Esophagus (tissue), 2 donors: ENCODE data around the gene BEAN1. TPM values are rescaled to one million over a fixed set of nuclear protein-coding genes. Genes with fewer than 3 reads are reported as not detected.
"Not testable (repeated sequence)": the region's sequence is repeated elsewhere in the genome, so short reads cannot be mapped to it uniquely, and the experiment has no call there.

ENCODE experiments used
- H3K27ac ChIP-seq, 2 donors: one replicate each; pipeline ENCODE4 v1.5.1; 2013; ENCODE audit warnings: low read depth in 2 of 2, mild to moderate bottlenecking in 2 of 2, inconsistent platforms in 1 of 2, low read length in 1 of 2, moderate library complexity in 1 of 2
- H3K27me3 ChIP-seq, 2 donors: one replicate each; pipeline ENCODE4 v1.6.1; 2013; ENCODE audit warnings: low read length in 2 of 2, control low read depth in 1 of 2, mild to moderate bottlenecking in 1 of 2; ENCODE audit not compliant: insufficient read depth in 2 of 2, control insufficient read depth in 1 of 2
- H3K36me3 ChIP-seq, 2 donors: one replicate each; pipeline ENCODE4 v1.6.1; 2013; ENCODE audit warnings: low read length in 1 of 2; ENCODE audit not compliant: control insufficient read depth in 2 of 2, insufficient read depth in 2 of 2
- H3K4me1 ChIP-seq, 2 donors: one replicate each; pipeline ENCODE4 v1.6.1; 2013; ENCODE audit warnings: low read length in 1 of 2; ENCODE audit not compliant: control insufficient read depth in 2 of 2, insufficient read depth in 2 of 2
- H3K4me3 ChIP-seq, 2 donors: one replicate each; pipeline ENCODE4 v1.5.1; 2013; ENCODE audit warnings: low read length in 2 of 2, mild to moderate bottlenecking in 2 of 2, low read depth in 1 of 2, moderate library complexity in 1 of 2
- H3K9me3 ChIP-seq, 2 donors: one replicate each; pipeline ENCODE4 v1.6.1; 2013; ENCODE audit warnings: mild to moderate bottlenecking in 2 of 2, low read depth in 1 of 2, low read length in 1 of 2, moderate library complexity in 1 of 2; ENCODE audit not compliant: control insufficient read depth in 2 of 2, insufficient read depth in 1 of 2
- WGBS, 2 donors: extraction: QIAGEN DNeasy Blood & Tissue Kit; methylation state at CpG; one replicate each; pipeline ENCODE4 v1.1.7; 2013; 5-methylcytosine and 5-hydroxymethylcytosine counted together
- polyA plus RNA-seq, 2 donors: library from polyadenylated mRNA; stranded (reverse); fragments of 200-250 nt; gene quantifications; one replicate each; pipeline ENCODE4 v1.2.3, GENCODE V29; 2013
- donor health status: healthy with polysubstance abuse.
- donor health status: Bipolar disorder and iron deficiency.

BEAN1 gene
- polyA plus RNA-seq, 2 donors: 0.40 to 0.73 TPM

DNA sequence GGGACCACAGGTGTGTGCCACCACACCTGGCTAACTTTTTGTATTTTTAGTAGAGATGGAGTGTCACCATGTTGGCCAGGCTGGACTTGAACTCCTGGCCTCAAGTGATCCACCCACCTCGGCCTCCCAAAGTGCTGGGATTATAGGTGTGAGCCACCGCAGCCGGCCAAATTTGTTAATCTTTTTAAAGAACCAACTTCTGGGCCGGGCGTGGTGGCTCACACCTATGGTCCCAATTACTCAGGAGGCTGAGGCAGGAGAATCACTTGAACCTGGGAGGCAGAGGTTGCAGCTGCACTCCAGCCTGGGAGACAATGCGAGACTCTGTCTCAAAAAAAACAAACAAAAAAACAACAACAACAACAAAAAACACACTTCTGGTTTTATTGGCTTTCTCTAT is 38.9 kb downstream of the BEAN1 start:
- 89 to 91% methylated on average over 6 of the region's 6 CpGs for WGBS, 2 donors
- not testable (repeated sequence) for H3K36me3 ChIP-seq, H3K27me3 ChIP-seq, H3K4me3 ChIP-seq, H3K4me1 ChIP-seq, H3K9me3 ChIP-seq, H3K27ac ChIP-seq

DNA sequence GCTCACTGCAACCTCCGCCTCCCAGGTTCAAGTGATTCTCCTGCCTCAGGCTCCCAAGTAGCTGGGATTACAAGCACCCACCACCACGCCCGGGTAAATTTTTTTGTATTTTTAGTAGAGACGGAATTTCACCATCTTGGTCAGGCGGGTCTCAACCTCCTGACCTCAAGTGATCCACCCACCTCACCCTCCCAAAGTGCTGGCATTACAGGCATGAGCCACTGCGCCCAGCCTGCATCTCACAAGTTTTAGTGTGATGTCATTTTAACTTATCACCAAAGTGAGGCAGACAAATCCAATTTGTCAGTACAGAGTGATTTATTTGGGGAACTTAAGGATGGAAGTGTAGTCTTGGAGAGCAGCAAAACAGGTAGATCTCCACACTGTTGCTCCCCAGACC is 39.5 kb downstream of the BEAN1 start:
- not testable (repeated sequence) for H3K9me3 ChIP-seq, H3K27ac ChIP-seq, H3K36me3 ChIP-seq, H3K4me1 ChIP-seq, H3K4me3 ChIP-seq, H3K27me3 ChIP-seq
- 91 to 94% methylated on average over 6 of the region's 6 CpGs for WGBS, 2 donors

DNA sequence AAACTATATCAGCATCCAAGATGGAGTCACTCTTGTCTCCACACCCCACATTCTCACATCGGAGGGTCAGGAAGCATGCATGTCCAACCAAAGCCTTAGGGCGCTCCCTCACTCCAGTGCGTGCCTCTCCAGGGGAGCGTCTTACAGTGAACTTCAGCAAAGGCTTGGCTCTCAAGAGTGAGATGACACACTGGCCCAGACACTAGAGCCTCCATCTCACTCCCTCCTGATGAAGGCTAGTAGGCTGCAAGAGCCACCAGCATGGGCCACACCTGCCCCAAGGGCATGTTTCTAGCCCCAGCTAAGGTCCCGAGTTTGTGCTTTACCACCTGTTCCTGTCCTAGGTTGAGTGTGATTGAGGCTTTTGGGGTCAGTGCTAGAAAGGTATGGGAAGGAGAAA is 40.5 kb downstream of the BEAN1 start:
- Histone ChIP-seq H3K4me3 (no peak overlapping the region), H3K27ac (no peak overlapping the region), H3K9me3 (no peaks in the 10 kb centered on the region), H3K27me3 (no peaks in the 10 kb centered on the region), H3K4me1 (no peaks in the 10 kb centered on the region), H3K36me3 (no peaks in the 10 kb centered on the region)
- 92 to 93% methylated on average over 5 of the region's 5 CpGs for WGBS, 2 donors

GRCh38 chr16:66468321-66468965 is 41.3 kb downstream of the BEAN1 start:
- 84 to 90% methylated on average over 11 of the region's 11 CpGs for WGBS, 2 donors
- H3K27ac ChIP-seq: no peak overlapping the region

DNA sequence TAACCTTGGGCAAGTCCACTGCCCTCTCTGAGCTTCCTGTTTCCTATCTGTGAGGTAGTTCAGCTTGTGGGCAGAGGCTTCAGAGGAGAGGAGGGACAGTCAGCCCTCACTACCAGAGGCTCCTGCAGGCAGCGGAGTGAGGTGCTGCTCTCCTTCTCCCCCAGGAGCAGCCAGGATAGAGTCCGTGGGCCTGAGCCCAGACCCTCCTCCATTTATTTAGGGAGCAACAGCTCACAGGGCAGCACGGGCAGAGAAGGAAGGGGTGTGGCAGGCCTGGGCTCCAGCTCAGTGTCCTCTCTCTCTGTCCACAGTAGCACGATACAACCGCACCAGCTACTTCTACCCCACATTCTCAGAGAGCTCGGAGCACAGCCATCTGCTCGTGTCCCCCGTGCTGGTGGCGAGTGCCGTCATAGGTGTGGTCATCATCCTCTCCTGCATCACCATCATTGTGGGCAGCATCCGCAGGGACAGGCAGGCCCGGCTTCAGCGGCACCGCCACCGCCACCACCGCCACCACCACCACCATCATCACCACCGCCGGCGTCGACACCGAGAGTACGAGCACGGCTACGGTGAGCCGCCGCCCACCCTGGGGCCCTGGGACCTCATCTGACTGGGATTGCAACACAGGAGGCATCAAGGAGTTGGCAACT is 42.3 kb downstream of the BEAN1 start:
- Histone ChIP-seq H3K27ac (no peak overlapping the region), H3K36me3 (no peaks in the 10 kb centered on the region), H3K4me3 (no peak overlapping the region), H3K27me3 (no peaks in the 10 kb centered on the region), H3K9me3 (no peaks in the 10 kb centered on the region), H3K4me1 (no peaks in the 10 kb centered on the region)
- WGBS, 2 donors: 94% methylated on average over 26 of the region's 26 CpGs

More at GRCh38 chr16:66468321-66468965, 41.3 kb downstream of the BEAN1 start:
- Histone ChIP-seq H3K36me3 (no peaks in the 10 kb centered on the region), H3K4me1 (no peaks in the 10 kb centered on the region), H3K27me3 (no peaks in the 10 kb centered on the region), H3K9me3 (no peaks in the 10 kb centered on the region), H3K4me3 (no peak overlapping the region)

DNA sequence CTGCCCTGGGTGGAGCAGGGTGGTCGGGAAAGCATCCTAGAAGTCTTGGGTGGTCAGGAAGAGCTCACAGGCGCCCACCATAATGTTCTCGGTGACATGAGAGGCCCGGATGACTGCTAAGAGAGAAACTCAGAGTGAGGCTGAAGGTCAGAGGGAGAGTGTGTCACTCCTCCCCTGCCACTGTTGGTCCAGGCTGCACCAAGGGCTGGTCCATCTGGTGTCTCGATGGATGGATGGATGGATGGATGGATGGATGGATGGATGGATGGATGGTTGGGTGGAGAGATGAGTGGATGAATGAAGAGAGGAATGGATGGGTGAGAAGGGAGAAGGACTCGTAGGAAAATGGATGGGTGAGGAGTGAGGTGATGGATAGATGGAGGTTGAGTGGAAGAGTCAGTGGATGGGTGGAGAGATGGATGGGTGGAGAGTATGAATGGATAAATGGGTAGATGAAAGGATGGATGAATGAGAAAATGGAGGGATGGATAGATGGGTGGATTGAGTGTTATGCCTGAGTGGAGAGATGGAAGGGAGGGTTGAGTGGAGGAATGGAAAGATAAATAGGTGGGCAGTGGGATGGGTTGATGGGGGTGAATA is 43.0 kb downstream of the BEAN1 start:
- no peaks in the 10 kb centered on the region for H3K9me3 ChIP-seq
- no peak overlapping the region for H3K4me3 ChIP-seq
- H3K36me3 ChIP-seq: no peaks in the 10 kb centered on the region
- H3K27me3 ChIP-seq: no peaks in the 10 kb centered on the region
- H3K27ac ChIP-seq: no peak overlapping the region
- WGBS, 2 donors: 81 to 91% methylated on average over 6 of the region's 6 CpGs
- no peaks in the 10 kb centered on the region for H3K4me1 ChIP-seq

DNA sequence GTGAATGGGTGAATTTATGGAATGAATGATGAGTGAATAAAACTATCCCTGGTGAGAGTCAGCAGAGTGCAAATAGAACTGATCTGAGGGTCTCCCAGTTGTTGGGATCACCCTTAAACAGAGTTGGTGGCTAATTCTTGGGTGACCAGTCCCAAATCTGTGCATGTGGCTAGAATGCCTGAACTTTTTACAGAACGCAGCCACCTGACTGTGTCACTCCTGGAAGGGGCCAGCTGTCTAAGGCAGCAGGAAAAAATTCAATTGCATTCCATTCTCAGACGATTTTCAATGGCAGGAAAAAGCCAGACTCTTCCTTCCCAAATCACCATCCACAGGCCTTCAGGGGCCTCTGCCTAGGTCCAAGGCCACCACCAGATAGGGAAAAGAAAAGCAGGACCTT is 43.5 kb downstream of the BEAN1 start:
- H3K27ac ChIP-seq: no peak overlapping the region
- no peaks in the 10 kb centered on the region for H3K4me1 ChIP-seq
- H3K27me3 ChIP-seq: no peaks in the 10 kb centered on the region
- H3K9me3 ChIP-seq: no peaks in the 10 kb centered on the region
- WGBS, 2 donors: 47 to 48% methylated on average over 2 of the region's 2 CpGs
- no peaks in the 10 kb centered on the region for H3K36me3 ChIP-seq
- H3K4me3 ChIP-seq: no peak overlapping the region

DNA sequence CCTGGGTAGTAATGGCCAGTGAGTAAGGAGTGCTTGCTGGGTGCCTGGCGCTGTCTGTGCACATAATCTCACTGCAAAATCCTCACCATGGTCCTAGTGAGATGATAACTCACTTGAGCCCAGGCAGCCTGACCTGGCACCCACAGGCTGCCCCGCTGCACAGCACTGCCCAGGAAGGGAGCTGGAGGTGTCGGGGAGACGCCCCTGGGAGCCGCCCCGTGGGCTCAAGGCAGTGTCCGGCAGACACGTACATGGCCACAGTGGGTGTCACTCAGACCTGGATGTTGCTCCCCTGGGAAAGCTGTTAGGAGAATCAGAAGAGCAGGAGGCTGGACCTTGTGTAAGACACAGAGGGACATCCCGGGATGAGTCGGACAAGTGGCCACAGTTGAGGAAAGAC is 44.2 kb downstream of the BEAN1 start:
- H3K27me3 ChIP-seq: no peaks in the 10 kb centered on the region
- no peaks in the 10 kb centered on the region for H3K36me3 ChIP-seq
- 94 to 95% methylated on average over 10 of the region's 10 CpGs for WGBS, 2 donors
- H3K4me1 ChIP-seq: no peaks in the 10 kb centered on the region
- H3K27ac ChIP-seq: no peak overlapping the region
- H3K4me3 ChIP-seq: no peak overlapping the region
- H3K9me3 ChIP-seq: no peaks in the 10 kb centered on the region

DNA sequence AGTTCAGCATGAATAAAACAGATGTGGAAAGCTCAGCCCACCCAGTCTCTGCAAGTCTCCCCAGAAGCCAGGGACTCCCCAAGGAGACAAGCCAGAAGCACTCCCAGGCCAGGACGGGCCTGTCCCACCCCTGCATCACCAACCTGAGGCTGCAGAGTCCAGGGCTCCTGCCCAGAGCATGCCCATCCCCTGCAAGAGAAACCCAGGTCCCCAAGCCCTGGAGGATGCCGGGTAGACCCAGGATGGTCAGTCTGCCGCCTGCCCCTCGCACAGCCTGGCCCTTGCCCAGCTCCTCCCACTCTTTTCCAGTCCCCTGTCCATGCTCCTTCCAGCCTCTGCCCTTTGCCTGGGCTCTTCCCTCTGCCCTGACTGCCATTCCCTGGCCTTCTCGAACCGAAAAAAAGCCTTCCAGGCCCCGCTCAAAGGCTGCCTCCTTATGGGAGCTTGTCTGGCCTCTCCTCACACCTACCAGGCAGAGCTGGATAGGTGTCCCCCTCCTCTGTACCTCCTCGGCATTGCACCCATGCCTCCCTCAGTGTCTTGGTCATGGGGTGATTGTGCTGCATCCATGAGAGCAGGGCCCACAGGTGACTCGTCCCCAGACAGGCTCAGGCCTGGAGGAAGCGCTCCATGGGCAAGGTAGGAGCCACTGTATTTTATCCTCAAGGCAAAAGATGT is 44.8 kb downstream of the BEAN1 start:
- WGBS, 2 donors: 88 to 91% methylated on average over 10 of the region's 10 CpGs
- no peaks in the 10 kb centered on the region for H3K27me3 ChIP-seq
- H3K9me3 ChIP-seq: no peaks in the 10 kb centered on the region

More for the DNA sequence above, 44.8 kb downstream of the BEAN1 start:
- H3K4me1 ChIP-seq: no peaks in the 10 kb centered on the region
- H3K36me3 ChIP-seq: no peaks in the 10 kb centered on the region
- no peak overlapping the region for H3K4me3 ChIP-seq
- no peak overlapping the region for H3K27ac ChIP-seq
